Esophagus squamous epithelium (tissue), 5 donors: Measurements from ENCODE around the gene ST3GAL4. TPM values are rescaled to one million over a fixed set of nuclear protein-coding genes. Genes with fewer than 3 reads are reported as not detected.

ENCODE experiments used
- DNase-seq: peaks from one replicate; lab custom pipeline; 2025; lab: John Stamatoyannopoulos, UW
- H3K27ac ChIP-seq, 4 donors: fragments of 200-600 bp; sonication (generic); one replicate each; pipeline ENCODE4 v1.5.1; 2016 to 2019; ENCODE audit warnings: mild to moderate bottlenecking in 1 of 4
- H3K27me3 ChIP-seq, 4 donors: fragments of 200-600 bp; sonication (generic); 1 replicate in 3 of 4; 2 replicates in 1 of 4; pipeline versions ENCODE4 v1.5.1 to v1.6.0; 2017 to 2021; ENCODE audit warnings: antibody characterized with exemption in 1 of 4
- H3K36me3 ChIP-seq, 3 donors: fragments of 200-600 bp; sonication (generic); one replicate each; pipeline ENCODE4 v1.5.1; 2016 to 2019
- H3K4me1 ChIP-seq, 3 donors: fragments of 200-600 bp; sonication (generic); one replicate each; pipeline ENCODE4 v1.5.1; 2017 to 2019
- H3K4me3 ChIP-seq, 4 donors: fragments of 200-600 bp; sonication (generic); 1 replicate in 3 of 4; 2 replicates in 1 of 4; pipeline ENCODE4 v1.5.1; 2016 to 2019; ENCODE audit warnings: mild to moderate bottlenecking in 2 of 4, moderate library complexity in 1 of 4
- H3K9me3 ChIP-seq, 3 donors: fragments of 200-600 bp; sonication (generic); one replicate each; pipeline ENCODE4 v1.5.1; 2016 to 2019
- CTCF ChIP-seq, 6 experiments: fragments of 450-650 bp in 4 of 6; fragments of 200-600 bp in 2 of 6; sonication (generic) in 2 of 6; IDR thresholded peaks; one replicate each; pipeline ENCODE4 v1.5.1; 2016 to 2019; ENCODE audit warnings: antibody characterized with exemption in 6 of 6, mild to moderate bottlenecking in 4 of 6, moderate library complexity in 4 of 6
- POLR2A ChIP-seq, 4 donors: fragments of 450-650 bp; IDR thresholded peaks; one replicate each; pipeline ENCODE4 v1.6.1; 2017; ENCODE audit warnings: antibody characterized with exemption in 4 of 4, mild to moderate bottlenecking in 4 of 4, moderate library complexity in 3 of 4
- WGBS, 2 donors: methylation state at CpG; one replicate each; pipeline ENCODE4 v1.1.5; 2018; 5-methylcytosine and 5-hydroxymethylcytosine counted together
- intact Hi-C: fragments of 100-400 bp; cut with DNase I; formaldehyde crosslinking; loops from one replicate; pipeline ENCODE4 v1.15.0; 2022
- total RNA-seq, 4 donors: library from RNA; depleted of rRNA; stranded (reverse); fragments of >200 nt; gene quantifications; one replicate each; pipeline ENCODE4 v1.1.0, GENCODE V29; 2016
- donor health status: DM: yes; HTN: yes; CAD: no.

ST3GAL4 gene
- total RNA-seq, 4 donors from 2014 or later: 31.0 to 110 (median 51.2) TPM

GRCh38 chr11:126328938-126329643 lies 26.4 kb upstream of the ST3GAL4 start:
- H3K4me3 ChIP-seq: no peak overlapping the region
- H3K27me3 ChIP-seq: no peaks in the 10 kb centered on the region
- H3K4me1 ChIP-seq: peaks cover 10 to 44% (median 23%) of the 10 kb centered on the region in 3 donors
- H3K27ac ChIP-seq: no peak overlapping the region
- intact Hi-C loops: no loop called here
- WGBS, 2 donors: 62 to 65% methylated on average over 3 to 6 of the region's 9 CpGs
- peaks cover 0 to 27% (median 4%) of the 10 kb centered on the region in 3 donors for H3K36me3 ChIP-seq
- TF ChIP-seq POLR2A (IDR thresholded peaks at IDR 0.05) (no peak), CTCF (IDR thresholded peaks at IDR 0.05) (no peak)
- H3K9me3 ChIP-seq: no peaks in the 10 kb centered on the region
- no peak for DNase-seq

GRCh38 chr11:126329644-126330211 lies 25.8 kb upstream of the ST3GAL4 start:
- WGBS, 2 donors: 87 to 90% methylated on average over 10 to 11 of the region's 11 CpGs
- no peak for TF ChIP-seq CTCF (IDR thresholded peaks at IDR 0.05)
- no peak for TF ChIP-seq POLR2A (IDR thresholded peaks at IDR 0.05)
- Histone ChIP-seq H3K4me3 (no peak overlapping the region), H3K27ac (no peak overlapping the region), H3K36me3 (peaks cover 0 to 27% (median 4%) of the 10 kb centered on the region in 3 donors), H3K27me3 (no peaks in the 10 kb centered on the region), H3K4me1 (peaks cover 10 to 44% (median 23%) of the 10 kb centered on the region in 3 donors), H3K9me3 (no peaks in the 10 kb centered on the region)
- intact Hi-C loops: no loop called here
- no peak for DNase-seq

GRCh38 chr11:126331286-126331685 lies 24.2 kb upstream of the ST3GAL4 start:
- peaks cover 0 to 36% (median 4%) of the 10 kb centered on the region in 3 donors for H3K36me3 ChIP-seq
- TF ChIP-seq POLR2A (IDR thresholded peaks at IDR 0.05) (no peak), CTCF (IDR thresholded peaks at IDR 0.05) (no peak)
- DNase-seq: no peak
- intact Hi-C loops: no loop called here
- H3K27ac ChIP-seq: no peak overlapping the region
- no peaks in the 10 kb centered on the region for H3K27me3 ChIP-seq
- no peak overlapping the region for H3K4me3 ChIP-seq
- WGBS, 2 donors: 93 to 97% methylated on average over 2 to 11 of the region's 13 CpGs
- H3K4me1 ChIP-seq: peaks cover 10 to 44% (median 23%) of the 10 kb centered on the region in 3 donors
- H3K9me3 ChIP-seq: no peaks in the 10 kb centered on the region

- 50 to 67% methylated on average over 3 to 4 of the region's 5 CpGs for WGBS, 2 donors
- DNase-seq: no peak
- TF ChIP-seq POLR2A (IDR thresholded peaks at IDR 0.05): no peak
- Histone ChIP-seq H3K4me3 (no peak overlapping the region), H3K36me3 (peaks cover 0 to 40% (median 4%) of the 10 kb centered on the region in 3 donors), H3K4me1 (peaks cover 10 to 44% (median 23%) of the 10 kb centered on the region in 3 donors), H3K9me3 (no peaks in the 10 kb centered on the region), H3K27ac (no peak overlapping the region), H3K27me3 (no peaks in the 10 kb centered on the region)
- intact Hi-C loops: no loop called here
Observed at GRCh38 chr11:126332221-126332711, 23.2 kb upstream of the ST3GAL4 start.

- DNase-seq: no peak
- no peak overlapping the region for H3K4me3 ChIP-seq
- TF ChIP-seq CTCF (IDR thresholded peaks at IDR 0.05) (no peak), POLR2A (IDR thresholded peaks at IDR 0.05) (no peak)
- peaks cover 0 to 48% (median 4%) of the 10 kb centered on the region in 3 donors for H3K36me3 ChIP-seq
- no peak overlapping the region for H3K27ac ChIP-seq
- H3K4me1 ChIP-seq: peaks cover 10 to 41% (median 22%) of the 10 kb centered on the region in 3 donors
- H3K27me3 ChIP-seq: no peaks in the 10 kb centered on the region
- intact Hi-C loops: no loop called here
- no peaks in the 10 kb centered on the region for H3K9me3 ChIP-seq
- WGBS, 2 donors: 84 to 95% methylated on average over 7 of the region's 7 CpGs
Observed at GRCh38 chr11:126333142-126333541, 22.3 kb upstream of the ST3GAL4 start.
